NCI-H187 treated with DMSO at 0.1 percent for 48 hours (cell line): Measurements from ENCODE around the gene ESRRB.

Experiments
- DNase-seq: peaks from one replicate; lab custom pipeline; 2025; lab: John Stamatoyannopoulos, UW

ESRRB gene

DNA sequence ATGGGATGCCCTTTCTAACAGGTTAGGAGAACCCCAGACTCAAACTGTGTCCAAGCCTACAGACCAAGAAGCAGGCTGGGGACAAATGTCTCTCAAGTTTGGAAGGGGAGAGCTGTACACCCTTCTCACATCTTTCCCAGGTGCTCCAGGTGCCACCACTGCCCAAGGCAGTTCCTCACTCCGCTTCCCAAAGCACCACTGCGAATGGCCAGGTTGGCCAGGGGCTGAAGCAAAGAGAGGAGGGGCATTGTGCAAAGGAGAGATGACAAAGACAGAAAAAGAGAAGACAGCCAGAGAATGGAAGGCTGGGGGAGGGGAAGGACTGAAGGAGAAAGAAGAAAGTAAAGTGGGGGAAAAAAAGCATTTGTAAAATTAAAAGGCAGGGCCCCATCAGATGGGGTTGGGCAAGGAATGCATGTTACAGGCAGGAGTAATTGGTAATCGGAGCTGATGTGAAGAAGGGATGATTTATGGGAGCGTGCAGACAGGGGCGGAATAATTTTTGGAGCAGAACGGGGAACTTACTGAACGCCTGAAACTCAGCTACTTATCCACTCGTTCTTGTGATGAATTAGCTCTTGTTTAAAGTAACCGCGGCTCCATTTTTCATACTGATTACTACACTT is 165.8 kb downstream of the ESRRB start:
- peak; percentile 70 for DNase-seq

- peak; percentile 27 for DNase-seq
Observed at GRCh38 chr14:76546426-76547221, 170.7 kb downstream of the ESRRB start.

GRCh38 chr14:76547831-76548230 is 171.9 kb downstream of the ESRRB start:
- DNase-seq = no peak

- DNase-seq = no peak
Observed at GRCh38 chr14:76550534-76550933, 174.6 kb downstream of the ESRRB start.

DNA sequence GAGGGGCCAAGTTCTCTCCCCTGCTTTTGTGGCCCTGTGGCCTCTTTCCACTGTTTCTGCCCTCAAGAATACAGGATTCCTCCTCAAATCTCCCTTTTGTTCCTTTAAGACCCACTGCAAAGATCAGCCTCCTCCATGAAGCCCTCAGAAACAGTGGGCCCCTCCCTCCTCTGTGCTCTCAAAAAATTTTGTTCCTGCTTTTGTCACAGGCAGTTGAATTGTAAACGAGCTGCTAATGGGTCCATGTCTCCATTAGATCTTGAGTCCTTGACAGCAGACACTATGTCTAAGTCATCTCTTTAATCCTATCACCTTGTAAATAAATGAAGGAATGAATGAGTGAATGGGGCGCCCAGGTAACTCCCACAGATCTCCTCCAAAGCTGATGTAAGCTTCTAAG is 175.2 kb downstream of the ESRRB start:
- DNase-seq = no peak
